Measurements from ENCODE around the gene ANKRD31. TPM values are rescaled to one million over a fixed set of nuclear protein-coding genes. Genes with fewer than 3 reads are reported as not detected.
A peak's percentile ranks its signal among the peaks of the same experiment; 100 is the strongest.
"Not testable (repeated sequence)": the region's sequence is repeated elsewhere in the genome, so short reads cannot be mapped to it uniquely, and the experiment has no call there.

Gene ANKRD31, protein sequence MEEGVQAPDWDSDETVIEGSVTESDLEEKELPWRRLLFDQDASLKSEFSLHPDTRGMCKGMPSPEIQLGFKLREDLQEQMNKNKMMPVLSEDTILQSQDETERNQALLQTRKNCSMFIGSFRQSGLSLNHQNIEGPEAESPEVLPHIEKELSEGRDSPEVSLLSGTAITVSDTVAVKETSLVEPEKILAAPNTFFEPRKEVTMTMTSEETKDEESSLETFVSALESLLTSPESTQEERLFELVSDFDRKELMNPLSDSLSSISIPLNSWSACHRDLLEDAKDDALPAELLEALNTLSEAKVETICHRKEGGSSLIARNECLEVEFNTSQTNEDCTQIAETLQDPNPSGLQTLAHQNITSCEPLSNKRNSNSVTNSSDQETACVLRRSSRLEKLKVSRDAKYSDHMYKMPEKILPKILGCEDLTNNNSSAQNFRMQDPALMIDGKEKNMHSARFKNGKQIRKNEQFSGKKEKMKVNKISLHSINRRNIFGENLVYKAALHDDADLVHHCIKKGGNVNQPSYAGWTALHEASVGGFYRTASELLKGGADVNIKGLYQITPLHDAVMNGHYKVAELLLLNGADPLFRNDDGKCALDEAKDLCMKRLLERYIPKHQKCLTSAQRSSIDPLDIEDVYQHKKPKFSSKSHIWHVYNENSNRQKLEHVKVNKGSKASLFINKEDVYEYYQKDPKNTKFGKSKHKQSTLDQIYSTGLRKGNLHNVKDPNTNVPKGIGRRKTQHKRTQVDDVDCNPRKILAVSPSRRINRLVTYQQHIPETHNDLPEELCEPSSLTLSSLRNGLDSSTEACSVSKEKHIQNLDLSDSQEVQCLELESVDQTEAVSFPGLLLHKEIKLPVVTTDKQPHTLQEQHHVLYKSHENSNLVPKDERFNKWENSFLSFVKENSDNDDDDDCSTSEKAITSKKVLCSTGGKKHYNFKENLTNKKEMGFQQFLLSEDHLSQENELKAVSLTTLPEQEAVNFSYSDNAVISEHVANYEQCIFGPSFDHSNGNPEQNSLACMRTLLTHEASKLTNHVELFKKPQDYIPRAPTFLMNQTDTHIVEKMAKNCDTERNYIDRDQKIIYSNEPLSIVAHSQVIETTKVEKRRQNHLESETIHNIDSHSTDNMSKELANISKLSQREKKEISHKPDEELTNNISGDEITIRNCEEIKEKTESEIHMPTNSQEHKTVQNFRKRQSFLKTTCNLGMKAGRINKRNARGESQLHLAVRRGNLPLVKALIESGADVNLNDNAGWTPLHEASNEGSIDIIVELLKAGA (N-terminal part only)
- 0.05 TPM in 1 of 2 replicates, not detected in the other for total RNA-seq

DNA sequence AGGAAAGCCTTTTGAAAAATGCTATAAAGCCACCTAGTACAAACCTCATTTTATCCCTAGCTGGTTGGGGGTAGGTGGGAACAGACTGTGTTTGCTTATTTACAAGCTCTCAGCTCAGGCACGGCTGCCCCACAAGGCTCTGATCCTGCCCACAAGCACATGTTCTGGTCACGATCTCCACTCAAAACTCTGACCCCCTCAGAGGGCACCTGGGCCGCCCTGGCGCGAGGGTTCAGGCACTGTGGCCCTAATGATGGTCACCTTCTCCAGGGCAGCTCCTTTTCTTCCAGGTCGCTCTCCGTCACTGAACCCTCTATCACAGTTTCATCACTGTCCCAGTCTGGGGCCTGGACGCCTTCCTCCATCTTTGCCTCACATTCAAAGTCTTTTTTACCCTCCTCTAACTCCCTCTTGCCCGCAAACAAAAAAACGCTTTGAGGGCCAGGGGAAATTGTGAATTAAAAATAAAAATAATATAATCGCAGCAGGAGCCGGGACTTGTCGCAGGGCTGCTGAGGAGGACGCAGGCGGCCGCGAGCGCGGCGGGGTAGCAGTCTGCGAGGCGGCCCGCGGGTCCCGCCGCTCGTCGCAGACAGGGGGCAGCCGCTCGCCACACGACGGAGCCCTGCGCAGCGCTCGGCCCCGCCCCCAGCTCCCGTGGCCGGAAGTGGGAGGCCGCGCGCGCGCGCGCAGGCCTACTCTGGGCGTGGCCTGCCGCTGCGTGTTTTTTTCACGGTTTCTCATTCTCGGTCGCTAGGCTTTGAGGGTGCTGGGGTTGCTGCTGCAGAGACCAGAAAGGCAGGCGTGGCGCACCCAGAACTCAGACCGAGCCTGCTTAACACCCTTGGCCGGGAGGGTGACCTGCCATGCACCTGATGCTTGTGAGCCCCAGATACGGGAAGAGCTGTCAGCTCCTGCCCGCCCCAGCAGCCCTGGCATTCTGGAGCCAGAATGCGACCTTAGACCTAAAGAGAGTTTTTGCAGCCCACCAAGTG, at the start of gene ANKRD31:
TSS of gene ANKRD31 (minus strand) at position 557 of the 995 bp plus-strand sequence. CDS start at position 365, 192 bp downstream.
- peak; percentile 82 for DNase-seq

DNA sequence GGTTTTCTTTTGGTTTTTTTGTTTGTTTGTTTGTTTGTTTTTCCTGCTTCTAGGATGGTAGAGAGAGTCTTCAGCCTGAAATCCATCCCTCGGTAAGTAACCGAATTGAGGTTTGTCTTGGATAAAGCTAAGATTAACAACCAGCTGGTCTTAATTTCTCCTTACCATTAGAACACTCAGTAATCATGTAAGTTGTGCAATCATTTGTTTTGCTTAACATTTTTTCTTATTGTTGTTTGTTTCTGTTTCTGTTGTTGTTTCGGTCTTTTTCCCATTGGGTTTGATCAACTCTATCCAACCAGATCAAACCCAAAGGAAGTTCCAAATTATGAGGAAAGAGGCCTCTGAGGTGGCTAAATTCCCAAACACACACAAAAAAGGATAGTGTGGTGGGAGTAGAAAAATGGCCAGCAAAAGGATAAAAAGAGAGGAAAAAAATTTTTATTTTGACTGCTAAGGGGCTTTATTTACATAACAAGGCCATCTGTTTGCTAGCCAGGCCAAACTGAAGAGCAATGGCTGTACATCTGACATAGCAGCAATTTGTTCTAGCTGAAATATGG, 49.6 kb upstream of the ANKRD31 start:
- no peak for DNase-seq

DNA sequence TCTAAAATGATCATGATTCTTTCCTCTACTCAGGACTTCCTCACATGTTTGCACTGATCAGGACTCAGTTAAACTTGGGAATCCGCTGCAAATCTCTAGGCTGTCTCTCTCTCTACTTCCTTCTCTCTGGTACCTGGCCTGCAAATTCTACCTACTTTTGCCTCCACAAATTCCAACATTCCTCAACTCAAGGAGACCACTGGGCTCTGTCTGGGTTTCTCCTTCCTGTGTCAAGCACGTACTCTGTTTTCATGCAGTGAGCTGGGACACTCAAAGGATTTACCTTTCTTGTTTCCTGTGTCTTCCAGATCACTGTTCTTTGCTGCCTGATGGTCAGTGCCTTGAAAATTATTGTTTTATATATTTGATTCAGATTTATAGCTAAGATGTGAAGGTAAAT, 45.9 kb upstream of the ANKRD31 start:
- DNase-seq, result no peak

DNA sequence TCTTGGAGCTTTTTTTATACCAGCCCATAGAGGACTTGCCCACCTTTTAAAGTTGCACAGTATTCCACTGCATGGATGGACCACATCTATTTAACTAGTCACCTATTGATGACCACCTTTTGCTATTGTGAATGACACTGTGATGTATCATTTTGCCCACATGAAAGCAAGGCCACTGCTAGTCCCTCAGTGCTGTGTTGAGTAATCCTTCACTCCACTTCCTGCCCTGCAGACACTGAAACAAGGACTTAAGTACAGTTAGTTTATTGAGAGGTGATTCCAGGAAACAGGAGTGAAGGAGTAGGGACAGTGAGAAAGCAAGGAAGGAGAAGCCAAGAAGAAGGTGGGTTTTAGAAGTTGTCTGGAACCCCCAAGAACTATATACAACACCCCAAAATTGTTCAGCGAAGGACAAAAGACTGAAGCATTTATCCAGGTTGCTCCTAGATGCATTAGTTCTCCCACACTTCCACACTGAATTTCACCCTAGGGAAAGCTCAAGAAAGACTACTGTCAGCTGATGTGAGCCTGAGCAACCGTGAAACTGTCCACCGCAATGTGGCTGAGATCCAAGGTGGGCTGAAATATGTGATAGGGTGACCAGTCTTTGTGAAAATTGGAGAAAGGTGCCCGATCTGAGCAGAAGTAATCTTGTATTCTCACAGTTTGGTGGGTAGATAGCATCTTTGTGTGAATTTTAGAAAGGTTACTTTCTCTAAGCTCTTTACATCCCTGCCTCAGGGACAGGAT, 45.2 kb upstream of the ANKRD31 start:
- no peak for DNase-seq

DNA sequence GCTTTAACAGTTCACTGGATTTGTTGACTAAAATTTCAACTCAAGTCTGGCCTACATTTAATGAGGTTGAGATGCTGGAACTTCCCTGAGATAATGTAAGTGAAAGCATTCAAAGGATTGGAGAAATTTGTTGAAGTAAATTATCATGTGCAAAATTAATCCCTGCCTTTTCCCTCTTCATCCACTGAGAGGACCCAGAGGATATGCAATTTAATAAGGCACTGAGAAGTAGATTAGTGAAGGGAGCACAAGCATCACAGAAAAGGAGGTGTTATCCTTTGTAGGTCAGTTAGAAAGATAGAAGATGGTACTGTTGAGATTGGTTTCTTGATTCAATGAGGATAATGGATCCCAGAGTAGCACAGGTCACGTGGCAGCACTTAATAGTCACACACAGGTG, 42.6 kb upstream of the ANKRD31 start:
- no peak for DNase-seq

DNA sequence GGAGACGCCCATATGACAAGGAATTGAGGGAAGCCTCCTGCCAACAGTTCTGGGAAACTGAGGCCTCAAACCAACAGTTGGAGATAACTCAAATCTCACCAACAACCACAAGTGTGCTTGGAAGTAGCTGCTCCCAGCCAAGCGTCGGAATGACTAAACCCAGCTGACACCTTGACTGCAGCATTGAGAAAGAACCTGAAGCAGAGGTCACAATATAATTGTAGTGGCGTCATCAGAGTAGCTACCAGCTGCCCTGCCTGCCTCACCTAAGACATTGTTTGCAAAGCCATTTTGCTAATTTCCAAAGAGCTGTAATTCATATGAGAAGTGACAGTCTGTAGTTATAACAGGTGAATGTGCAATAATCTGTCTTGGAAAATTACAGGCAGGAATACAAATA, 40.8 kb upstream of the ANKRD31 start:
- DNase-seq, result no peak

DNA sequence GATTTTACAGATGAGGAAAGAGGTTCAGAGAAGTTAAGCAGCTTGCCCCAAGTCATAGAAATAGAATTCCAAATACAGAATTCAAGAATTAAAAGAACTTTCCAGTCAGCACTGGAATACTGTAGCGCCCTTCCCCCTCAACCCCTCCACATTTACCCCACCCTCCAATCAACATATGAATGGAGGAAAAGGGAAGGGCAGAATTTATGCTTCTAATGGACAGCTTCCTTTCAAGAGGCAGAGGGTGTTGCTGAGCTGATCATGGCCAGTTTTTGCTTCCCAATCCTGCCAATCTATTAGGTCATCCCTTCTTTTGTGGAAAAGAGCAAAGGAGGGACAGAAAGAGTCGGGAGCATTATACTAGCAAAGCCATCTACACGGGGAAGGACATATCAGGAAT, 39.1 kb upstream of the ANKRD31 start:
- no peak for DNase-seq

DNA sequence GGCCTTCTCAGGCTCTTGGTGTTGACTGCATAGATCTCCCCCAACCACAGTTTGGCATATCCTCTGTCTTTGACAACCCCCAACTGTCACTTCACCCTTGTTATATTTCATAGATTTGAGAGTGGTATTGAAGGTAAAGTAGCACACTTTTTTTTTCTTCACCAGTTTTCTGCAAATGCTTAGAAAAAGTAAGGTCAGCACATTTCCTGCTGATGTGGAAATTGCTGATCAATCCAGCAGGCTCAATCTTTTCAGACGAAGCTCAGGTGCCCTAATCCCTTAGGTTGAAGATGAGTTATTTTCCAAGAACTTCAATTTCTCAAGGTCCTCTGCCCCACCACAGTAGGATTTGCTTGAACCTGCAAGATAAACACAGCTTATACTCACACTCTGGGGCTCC, 38.5 kb upstream of the ANKRD31 start:
- no peak for DNase-seq

DNA sequence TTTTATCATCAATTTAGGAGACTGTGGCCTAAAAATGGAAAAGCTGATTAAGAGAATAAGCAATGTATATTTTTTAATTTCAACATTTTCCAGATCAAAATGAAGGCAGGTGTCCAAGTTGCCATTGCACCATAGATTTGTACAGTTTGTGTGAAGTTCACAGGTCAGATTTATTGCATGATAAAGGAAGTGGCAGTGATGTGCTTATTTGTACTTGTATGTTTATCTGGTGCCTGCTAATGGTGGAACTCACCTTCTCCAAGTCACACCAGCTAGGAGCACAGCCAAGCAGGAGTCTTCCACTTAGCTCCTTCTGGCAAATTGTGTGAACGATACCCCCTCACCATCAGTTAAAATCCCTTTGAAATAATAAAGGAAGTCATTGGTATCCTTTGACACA, 37.8 kb upstream of the ANKRD31 start:
- DNase-seq, result no peak

DNA sequence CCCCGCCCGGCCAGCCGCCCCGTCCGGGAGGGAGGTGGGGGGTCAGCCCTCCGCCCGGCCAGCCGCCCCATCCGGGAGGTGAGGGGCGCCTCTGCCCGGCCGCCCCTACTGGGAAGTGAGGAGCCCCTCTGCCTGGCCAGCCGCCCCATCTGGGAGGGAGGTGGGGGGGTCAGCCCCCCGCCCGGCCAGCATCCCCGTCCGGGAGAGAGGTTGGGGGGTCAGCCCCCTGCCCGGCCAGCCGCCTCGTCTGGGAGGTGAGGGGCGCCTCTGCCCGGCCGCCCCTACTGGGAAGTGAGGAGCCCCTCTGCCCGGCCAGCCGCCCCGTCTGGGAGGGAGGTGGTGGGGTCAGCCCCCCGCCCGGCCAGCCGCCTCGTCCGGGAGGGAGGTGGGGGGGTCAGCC, 33.9 kb upstream of the ANKRD31 start:
- DNase-seq, result not testable (repeated sequence)

DNA sequence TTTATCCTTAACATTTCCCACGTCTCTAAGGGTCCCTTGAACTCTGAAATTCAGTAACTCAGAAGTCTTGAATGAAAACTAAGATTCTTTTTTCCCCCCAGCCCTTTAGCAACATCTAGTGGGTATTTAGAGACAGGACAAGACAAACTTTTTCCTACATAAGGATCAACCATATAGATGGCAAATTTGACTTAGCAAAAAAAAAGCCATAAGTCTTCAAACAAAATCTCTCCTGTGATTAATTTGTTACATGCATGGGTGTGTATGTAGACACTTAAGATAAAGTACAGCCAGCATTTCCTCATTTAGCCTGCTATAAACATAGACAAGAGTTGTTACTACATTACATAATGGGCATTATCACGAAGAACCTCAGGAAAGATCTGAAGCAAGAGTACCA, 29.1 kb upstream of the ANKRD31 start:
- peak; percentile 51 for DNase-seq

DNA sequence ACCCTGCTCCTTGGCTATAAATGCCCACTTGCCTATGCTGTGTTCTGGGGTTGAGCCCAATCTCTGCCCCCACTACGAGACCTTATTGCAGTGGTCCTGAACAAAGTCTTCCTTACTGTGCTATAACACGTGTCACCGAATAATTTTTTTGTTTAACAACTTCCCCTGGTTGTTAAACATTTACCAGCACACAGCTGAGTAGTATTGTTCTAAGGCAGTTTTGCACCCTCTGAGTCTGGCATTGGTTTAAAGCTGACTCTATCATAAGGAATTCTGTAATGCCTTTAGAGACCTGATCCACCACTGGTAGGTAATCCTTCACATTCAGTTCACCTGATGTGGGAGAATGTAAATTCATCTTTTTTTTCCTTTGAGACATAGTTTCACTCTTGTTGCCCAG, 25.6 kb upstream of the ANKRD31 start:
- no peak for DNase-seq

DNA sequence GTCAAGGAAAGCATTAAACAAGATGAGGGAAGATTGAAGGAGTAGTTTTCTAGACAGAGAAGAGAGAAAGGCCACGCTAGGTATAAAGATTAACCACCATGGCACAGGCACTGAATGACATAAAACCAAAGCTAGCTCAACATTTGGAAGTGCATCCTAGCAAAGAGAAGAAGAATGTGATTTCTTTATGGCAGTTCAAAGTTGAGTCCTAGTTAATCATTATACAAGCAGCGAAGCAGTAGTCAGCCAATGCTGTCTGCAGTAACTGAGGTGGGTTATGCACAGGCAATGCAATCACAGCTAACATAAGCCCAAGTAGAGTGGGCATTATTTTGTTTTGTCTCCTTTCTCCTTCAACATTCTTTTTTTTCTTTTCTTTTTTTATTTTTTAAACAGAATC, 24.0 kb upstream of the ANKRD31 start:
- DNase-seq, result no peak

DNA sequence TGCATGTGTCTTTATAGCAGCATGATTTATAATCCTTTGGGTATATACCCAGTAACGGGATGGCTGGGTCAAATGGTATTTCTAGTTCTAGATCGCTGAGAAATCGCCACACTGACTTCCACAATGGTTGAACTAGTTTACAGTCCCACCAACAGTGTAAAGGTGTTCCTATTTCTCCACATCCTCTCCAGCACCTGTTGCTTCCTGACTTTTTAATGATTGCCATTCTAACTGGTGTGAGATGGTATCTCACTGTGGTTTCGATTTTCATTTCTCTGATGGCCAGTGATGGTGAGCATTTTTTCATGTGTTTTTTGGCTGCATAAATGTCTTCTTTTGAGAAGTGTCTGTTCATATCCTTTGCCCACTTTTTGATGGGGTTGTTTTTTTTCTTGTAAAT, 13.8 kb upstream of the ANKRD31 start:
- not testable (repeated sequence) for DNase-seq

DNA sequence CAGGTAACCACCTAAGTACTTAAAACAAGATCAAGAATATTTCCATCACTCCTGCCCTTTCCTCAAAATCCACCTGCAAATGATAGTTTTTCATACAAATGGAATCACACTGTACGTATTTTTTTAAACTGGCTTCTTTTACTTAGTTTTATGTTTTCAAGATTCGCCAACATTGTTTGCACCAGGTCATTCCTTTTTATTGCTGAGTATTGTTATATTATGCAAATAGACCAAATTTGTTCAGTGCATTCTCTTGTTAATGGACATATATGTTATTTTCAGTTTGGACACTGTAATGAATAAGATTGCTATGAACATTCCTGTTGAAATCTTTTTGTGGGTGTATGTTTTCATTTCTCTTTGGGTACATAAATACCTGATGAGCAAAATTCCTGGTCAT, 8.3 kb upstream of the ANKRD31 start:
- no peak for DNase-seq

DNA sequence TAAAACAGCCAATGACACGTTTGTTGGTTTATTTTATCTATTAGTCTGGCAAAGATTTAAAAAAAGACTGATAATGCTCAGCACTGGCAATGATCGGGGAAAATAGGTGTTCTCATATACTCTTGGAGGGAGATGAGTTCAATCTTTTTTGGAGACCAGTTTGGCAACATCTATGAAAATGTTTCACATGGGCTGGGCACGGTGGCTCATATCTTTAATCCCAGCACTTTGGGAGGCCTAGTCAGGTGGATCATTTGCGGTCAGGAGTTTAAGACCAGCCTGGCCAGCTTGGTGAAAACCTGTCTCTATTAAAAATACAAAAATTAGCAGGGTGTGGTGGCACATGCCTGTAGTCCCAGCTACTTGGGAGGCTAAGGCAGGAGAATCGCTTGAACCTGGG, 6.8 kb upstream of the ANKRD31 start:
- no peak for DNase-seq

DNA sequence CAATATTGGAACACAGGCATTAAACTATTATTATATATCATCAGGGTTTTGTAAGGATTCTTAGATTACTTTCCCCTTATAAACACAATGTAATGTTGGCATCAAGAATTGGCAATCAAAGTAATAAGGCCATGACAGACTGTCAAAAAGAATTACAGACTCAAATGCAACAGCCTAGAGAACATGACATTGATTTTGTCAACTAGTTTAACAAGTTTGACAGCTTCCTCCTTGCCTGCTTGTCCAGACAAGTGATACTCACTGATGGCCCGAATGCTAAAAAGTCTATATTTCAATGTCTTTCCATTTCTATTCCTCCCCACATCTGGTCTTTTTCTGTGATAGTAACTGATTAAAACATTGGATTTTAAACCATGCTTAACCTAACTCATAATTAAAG, 6.4 kb upstream of the ANKRD31 start:
- DNase-seq, result no peak

DNA sequence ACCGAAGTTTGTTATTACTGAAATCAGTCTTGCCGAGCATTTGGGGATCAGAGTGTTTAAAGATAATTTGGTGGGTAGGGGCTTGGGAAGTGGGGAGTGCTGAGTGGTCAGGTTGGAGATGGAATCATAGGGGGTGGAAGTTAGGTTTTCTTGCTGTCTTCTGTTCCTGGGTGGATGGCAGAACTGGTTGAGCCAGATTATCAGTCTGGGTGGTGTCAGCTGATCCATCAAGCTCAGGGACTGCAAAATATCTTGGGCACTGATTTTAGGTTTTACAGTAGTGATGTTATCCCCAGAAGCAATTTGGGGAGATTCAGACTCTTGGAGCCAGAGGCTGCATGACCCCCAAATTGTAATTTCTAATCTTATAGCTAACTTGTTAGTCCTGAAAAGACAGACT, 5.4 kb upstream of the ANKRD31 start:
- DNase-seq, result no peak

DNA sequence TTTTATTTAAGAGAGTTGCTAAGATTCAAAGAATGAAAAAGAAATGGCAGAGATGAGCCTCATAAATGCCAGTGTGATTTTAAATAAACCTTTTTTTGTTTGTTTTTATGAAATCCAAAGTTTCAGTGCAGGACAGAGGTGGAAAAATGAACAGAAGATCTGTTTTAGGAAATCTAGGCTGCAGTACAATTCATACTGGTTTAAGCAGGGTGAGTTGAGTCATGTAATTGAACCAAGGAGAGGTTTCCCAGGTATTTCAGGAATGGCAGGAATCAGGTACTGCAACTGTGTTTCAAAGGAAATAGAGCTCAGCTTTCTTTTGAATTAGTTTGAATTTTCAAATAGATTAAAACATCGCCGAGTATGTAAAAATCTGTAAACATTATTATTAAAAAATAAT, 3.0 kb upstream of the ANKRD31 start:
- no peak for DNase-seq

DNA sequence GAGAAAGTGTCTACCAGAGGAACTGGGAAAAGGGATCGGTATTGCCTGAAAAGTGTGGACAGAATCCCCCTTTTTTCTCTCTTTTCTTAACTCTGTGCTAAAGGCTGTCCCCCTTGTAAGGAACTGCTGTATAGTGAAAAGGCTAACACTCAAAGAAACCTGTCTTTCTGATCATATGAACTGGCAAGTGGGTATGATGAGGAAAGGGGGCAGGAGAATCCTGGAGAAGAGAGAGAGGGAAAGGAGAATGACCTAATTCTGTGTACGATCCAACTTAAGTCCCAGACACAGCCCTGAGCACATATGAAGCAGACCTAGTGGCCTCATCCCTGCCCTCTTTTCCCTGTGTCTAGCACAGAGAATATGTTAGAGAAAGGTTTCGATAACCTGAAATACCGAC, 967 bp downstream of the ANKRD31 start:
- DNase-seq, result no peak

DNA sequence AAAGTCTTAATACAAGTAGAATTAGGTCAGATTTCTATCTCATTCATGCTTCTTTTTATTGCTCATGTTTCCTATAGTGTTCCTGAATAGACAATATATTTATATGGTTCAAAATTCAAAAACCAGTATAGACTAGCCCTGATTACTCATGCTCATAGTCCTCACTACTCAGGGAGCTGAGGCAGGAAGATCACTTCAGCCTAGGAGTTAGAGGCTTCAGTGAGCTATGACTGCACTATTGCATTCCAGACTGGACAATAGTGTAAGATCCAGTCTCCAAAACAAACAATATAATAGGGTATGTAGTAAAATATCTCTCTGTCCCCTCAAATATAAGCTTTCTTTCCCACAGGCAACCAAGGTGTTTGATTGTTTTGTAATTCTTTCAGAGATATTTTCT, 2.4 kb downstream of the ANKRD31 start:
- DNase-seq, result no peak

Data from dermis blood vessel endothelial cell (primary cell).